ENCODE results near the gene EYS. TPM values are rescaled to one million over a fixed set of nuclear protein-coding genes. Genes with fewer than 3 reads are reported as not detected.

The EYS gene
- total RNA-seq, 1 experiment from 2014 or later: not detected

DNA sequence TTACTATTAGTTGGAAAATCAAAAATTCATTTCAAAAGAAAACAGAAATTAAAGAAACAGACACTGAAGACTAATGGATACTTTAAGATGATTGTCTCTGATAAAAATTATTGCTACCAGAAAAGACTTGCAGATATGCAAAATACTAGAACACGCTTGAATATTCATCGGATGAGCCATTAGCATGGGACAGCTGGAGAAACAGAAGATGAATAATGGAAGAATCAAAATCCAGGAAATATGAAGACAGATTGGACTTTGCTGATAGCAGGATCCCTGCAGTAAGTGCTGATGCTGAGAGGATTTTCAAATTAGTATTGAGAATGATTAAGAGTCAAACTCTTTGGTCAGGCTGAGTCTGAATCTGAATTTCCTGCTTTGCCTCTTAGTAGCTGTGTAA lies 169.4 kb downstream of the EYS start:
- Histone ChIP-seq H3K27ac (ENCODE audit: insufficient read length, low read depth, low read length) (no peak overlapping the region), H3K23ac (ENCODE audit: insufficient read length, low read depth, low read length) (no peak overlapping the region), H3K79me2 (ENCODE audit: insufficient read depth, low read length) (no peaks in the 10 kb centered on the region), H3K79me1 (ENCODE audit: insufficient read depth, low read depth, low read length, poor library complexity, severe bottlenecking) (no peaks in the 10 kb centered on the region), H3K4me2 (ENCODE audit: insufficient read depth, insufficient read length, low read length) (no peak overlapping the region), H3K23me2 (ENCODE audit: insufficient read length, low read depth, low read length, poor library complexity, severe bottlenecking) (no peaks in the 10 kb centered on the region), H2BK5ac (ENCODE audit: insufficient read length, low read length) (no peak overlapping the region), H2BK12ac (ENCODE audit: insufficient read length, low read depth, low read length) (no peak overlapping the region), H4K20me1 (ENCODE audit: control insufficient read depth, insufficient read depth, insufficient read length) (no peaks in the 10 kb centered on the region), H2AK5ac (ENCODE audit: insufficient read length, low read length) (no peak overlapping the region), H3K9me3 (ENCODE audit: control insufficient read depth, low read depth, low read length) (no peaks in the 10 kb centered on the region), H3K27me3 (ENCODE audit: insufficient read depth, low read length) (no peaks in the 10 kb centered on the region), H3K4ac (ENCODE audit: low read depth, low read length) (no peak overlapping the region), H3K9ac (ENCODE audit: extremely low read depth, insufficient read length, low read length) (no peak overlapping the region), H2BK120ac (ENCODE audit: low read depth, low read length, poor library complexity, severe bottlenecking) (no peak overlapping the region), H3K18ac (ENCODE audit: insufficient read length, low read depth, low read length) (no peak overlapping the region), H3K4me1 (ENCODE audit: insufficient read depth, low read length) (no peaks in the 10 kb centered on the region), H4K5ac (ENCODE audit: insufficient read length, low read depth, low read length) (no peak overlapping the region), H3K56ac (ENCODE audit: insufficient read length, low read depth, low read length) (no peak overlapping the region), H3K14ac (ENCODE audit: insufficient read depth, low read length) (no peak overlapping the region), H2AFZ (ENCODE audit: low read length) (no peak overlapping the region), H2BK20ac (ENCODE audit: low read depth, low read length, poor library complexity, severe bottlenecking) (no peak overlapping the region), H4K8ac (replicated peaks; ENCODE audit: insufficient read length, low read depth, low read length) (no peak overlapping the region), H2BK15ac (ENCODE audit: low read depth, low read length) (no peak overlapping the region), H4K91ac (ENCODE audit: insufficient read length, low read depth, low read length) (no peak overlapping the region), H3T11ph (ENCODE audit: low read length) (no peak overlapping the region)
- H3K27ac Mint-ChIP-seq: no peak overlapping the region
- no peak for DNase-seq
- TF ChIP-seq, protein P1, sequence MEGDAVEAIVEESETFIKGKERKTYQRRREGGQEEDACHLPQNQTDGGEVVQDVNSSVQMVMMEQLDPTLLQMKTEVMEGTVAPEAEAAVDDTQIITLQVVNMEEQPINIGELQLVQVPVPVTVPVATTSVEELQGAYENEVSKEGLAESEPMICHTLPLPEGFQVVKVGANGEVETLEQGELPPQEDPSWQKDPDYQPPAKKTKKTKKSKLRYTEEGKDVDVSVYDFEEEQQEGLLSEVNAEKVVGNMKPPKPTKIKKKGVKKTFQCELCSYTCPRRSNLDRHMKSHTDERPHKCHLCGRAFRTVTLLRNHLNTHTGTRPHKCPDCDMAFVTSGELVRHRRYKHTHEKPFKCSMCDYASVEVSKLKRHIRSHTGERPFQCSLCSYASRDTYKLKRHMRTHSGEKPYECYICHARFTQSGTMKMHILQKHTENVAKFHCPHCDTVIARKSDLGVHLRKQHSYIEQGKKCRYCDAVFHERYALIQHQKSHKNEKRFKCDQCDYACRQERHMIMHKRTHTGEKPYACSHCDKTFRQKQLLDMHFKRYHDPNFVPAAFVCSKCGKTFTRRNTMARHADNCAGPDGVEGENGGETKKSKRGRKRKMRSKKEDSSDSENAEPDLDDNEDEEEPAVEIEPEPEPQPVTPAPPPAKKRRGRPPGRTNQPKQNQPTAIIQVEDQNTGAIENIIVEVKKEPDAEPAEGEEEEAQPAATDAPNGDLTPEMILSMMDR (conservative IDR thresholded peaks at IDR 0.05): no peak
- no peaks in the 10 kb centered on the region for H3K27me3 Mint-ChIP-seq (ENCODE audit: low read depth)
- no peak overlapping the region for H3K4me3 Mint-ChIP-seq
- H3K4me1 Mint-ChIP-seq: peaks cover 5% of the 10 kb centered on the region in 2 experiments; a peak in 3 of 4 replicates
- no peaks in the 10 kb centered on the region for H3K36me3 Mint-ChIP-seq (ENCODE audit: insufficient read depth in 1 of 3, low read depth in 3 of 3)
- no CpG with 5 or more reads among the region's 2 CpGs for WGBS (ENCODE audit: extremely low coverage, insufficient read length, low lambda C conversion rate)
- H3K9me3 Mint-ChIP-seq: peaks cover 0 to 2% of the 10 kb centered on the region in 2 experiments; a peak in 3 of 5 replicates
